A549 treated with AZD9567 at 1 μM for 4 hours (cell line): ENCODE measurements around the gene TMX1. TPM values are rescaled to one million over a fixed set of nuclear protein-coding genes. Genes with fewer than 3 reads are reported as not detected.

ENCODE experiments used
- total RNA-seq: library from RNA; stranded (reverse); fragments of 200-300 nt; extraction: Qiagen RNA extraction; gene quantifications from 5 replicates; pipeline ENCODE4 v1.2.3, GENCODE V29; 2022; ENCODE audit not compliant: insufficient read depth

TMX1 gene, protein sequence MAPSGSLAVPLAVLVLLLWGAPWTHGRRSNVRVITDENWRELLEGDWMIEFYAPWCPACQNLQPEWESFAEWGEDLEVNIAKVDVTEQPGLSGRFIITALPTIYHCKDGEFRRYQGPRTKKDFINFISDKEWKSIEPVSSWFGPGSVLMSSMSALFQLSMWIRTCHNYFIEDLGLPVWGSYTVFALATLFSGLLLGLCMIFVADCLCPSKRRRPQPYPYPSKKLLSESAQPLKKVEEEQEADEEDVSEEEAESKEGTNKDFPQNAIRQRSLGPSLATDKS
- 31.0 to 58.4 TPM (median 46.0 TPM) in 5 replicates for total RNA-seq

DNA sequence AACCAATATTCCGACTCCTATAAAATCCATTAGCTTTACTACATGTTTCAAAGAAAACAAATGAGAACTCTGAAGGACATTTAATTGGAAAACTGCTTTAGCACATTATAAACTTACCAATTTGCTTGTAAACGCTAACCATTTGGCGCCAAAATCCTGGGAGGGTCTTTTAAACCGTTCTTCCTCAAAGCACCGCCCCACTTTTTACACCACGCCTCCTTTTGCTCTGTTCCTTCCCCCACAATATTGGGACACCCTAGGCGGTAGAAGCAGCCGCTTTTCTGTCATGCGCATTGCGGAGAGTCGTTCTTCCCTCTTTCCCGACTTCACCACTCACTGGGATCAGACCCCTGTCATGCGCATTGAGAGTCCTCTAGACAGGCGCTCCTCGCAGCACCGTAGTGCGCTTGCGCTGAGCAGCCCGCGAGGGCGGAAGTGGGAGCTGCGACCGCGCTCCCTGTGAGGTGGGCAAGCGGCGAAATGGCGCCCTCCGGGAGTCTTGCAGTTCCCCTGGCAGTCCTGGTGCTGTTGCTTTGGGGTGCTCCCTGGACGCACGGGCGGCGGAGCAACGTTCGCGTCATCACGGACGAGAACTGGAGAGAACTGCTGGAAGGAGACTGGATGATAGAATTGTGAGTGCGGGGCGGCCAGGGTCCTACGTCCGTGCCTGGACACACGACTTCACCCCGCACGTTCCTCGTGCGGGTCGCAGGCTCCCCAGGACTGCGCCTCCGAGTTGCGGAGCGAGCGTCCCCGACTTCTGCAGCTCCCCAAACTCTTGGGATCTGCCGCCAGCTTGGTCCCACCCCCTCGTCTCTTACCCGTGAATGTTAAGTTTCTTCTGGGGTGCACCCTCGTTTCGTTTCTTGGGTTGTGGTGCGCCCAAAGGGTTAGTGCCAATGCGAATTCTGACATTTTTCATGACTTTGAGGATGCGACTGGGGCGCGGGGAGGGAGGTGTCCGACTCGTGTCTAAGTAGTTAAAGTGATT, at the start of gene TMX1:
TMX1 (plus strand) TSS at position 435 of the 991 bp plus-strand sequence; CDS start at position 481, 46 bp downstream.

Other genes with a start within 250 kb of the TMX1 start
- gene TRIM9, start 145.1 kb upstream of the TMX1 start, total RNA-seq: 10.7 to 13.9 TPM (median 11.9 TPM) in 5 replicates